ENCODE results near the gene SPACA7.
"Not testable (repeated sequence)": the region's sequence is repeated elsewhere in the genome, so short reads cannot be mapped to it uniquely, and the experiment has no call there.

SPACA7 gene

GRCh38 chr13:112428704-112429103, 52.5 kb downstream of the SPACA7 start:
- no peak for DNase-seq

GRCh38 chr13:112431734-112432133, 55.6 kb downstream of the SPACA7 start:
- no peak for DNase-seq

- DNase-seq, result not testable (repeated sequence)
Observed at GRCh38 chr13:112432734-112433133, 56.6 kb downstream of the SPACA7 start.

GRCh38 chr13:112433517-112433916, 57.4 kb downstream of the SPACA7 start:
- not testable (repeated sequence) for DNase-seq

- no peak for DNase-seq
Observed at GRCh38 chr13:112434032-112434431, 57.9 kb downstream of the SPACA7 start.

GRCh38 chr13:112434937-112435523, 58.9 kb downstream of the SPACA7 start:
- DNase-seq, result no peak

- no peak for DNase-seq
Observed at GRCh38 chr13:112435973-112436372, 59.8 kb downstream of the SPACA7 start.

GRCh38 chr13:112438094-112438493, 61.9 kb downstream of the SPACA7 start:
- no peak for DNase-seq

- no peak for DNase-seq
Observed at GRCh38 chr13:112438515-112438914, 62.4 kb downstream of the SPACA7 start.

- DNase-seq, result no peak
Observed at GRCh38 chr13:112441226-112441625, 65.1 kb downstream of the SPACA7 start.

- no peak for DNase-seq
Observed at GRCh38 chr13:112441779-112442310, 65.7 kb downstream of the SPACA7 start.

- no peak for DNase-seq
Observed at GRCh38 chr13:112442483-112443090, 66.4 kb downstream of the SPACA7 start.

GRCh38 chr13:112443191-112443994, 67.2 kb downstream of the SPACA7 start:
- DNase-seq, result peak; percentile 2

- peak; percentile 38 for DNase-seq
Observed at GRCh38 chr13:112443995-112444311, 67.8 kb downstream of the SPACA7 start.

GRCh38 chr13:112444416-112445399, 68.6 kb downstream of the SPACA7 start:
- no peak for DNase-seq

GRCh38 chr13:112445411-112446271, 69.5 kb downstream of the SPACA7 start:
- no peak for DNase-seq

- DNase-seq, result no peak
Observed at GRCh38 chr13:112446347-112446861, 70.2 kb downstream of the SPACA7 start.

- DNase-seq, result no peak
Observed at GRCh38 chr13:112446867-112447266, 70.7 kb downstream of the SPACA7 start.

GRCh38 chr13:112447306-112447705, 71.2 kb downstream of the SPACA7 start:
- DNase-seq, result no peak

- DNase-seq, result no peak
Observed at GRCh38 chr13:112447761-112448603, 71.8 kb downstream of the SPACA7 start.

All from fibroblast of skin of scalp (primary cell).